ENCODE results near the gene TNFAIP8L1. TPM values are rescaled to one million over a fixed set of nuclear protein-coding genes. Genes with fewer than 3 reads are reported as not detected.

TNFAIP8L1 gene
- total and polyA plus RNA-seq, 2 experiments from 2014 or later = 13.6 to 14.3 TPM

DNA sequence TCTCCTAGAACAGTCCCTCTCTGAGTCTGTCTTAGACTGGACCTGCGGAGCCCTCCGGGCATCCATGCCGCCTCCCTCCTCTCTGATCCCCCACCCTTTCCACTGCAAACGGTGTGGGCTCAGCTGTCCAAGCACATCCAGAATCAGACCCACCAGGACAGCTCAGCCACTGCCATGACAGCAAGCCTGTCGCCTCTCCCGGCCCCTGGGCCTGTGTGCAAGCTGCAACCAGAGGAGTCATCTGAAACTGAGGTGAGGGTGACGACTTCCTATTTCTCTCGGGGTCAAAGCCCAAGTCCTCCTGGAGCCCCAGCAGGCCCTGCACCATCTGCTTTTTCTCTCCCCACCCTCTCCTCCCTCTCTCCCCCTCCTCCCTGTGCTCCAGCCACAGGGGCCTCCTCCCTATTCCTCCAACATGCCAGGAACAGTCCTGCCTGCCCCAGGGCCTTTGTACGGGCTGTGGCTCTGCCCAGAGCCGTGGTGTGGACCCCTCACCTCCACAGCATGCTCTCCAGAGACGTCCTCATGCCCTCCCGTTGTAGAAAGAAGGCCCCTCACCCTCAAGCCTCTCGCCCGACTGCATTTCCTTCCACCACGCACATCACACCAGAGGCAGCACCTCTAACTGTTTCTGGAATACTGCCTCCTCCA, 54.3 kb downstream of the TNFAIP8L1 start:
- H3K27me3 ChIP-seq = no peaks in the 10 kb centered on the region
- no peaks in the 10 kb centered on the region for H3K36me3 ChIP-seq (replicated peaks; ENCODE audit: insufficient read depth, low read depth)
- H3K79me2 ChIP-seq = no peaks in the 10 kb centered on the region
- H3K9me3 ChIP-seq (ENCODE audit: low read depth) = no peaks in the 10 kb centered on the region
- TF ChIP-seq, protein P1, sequence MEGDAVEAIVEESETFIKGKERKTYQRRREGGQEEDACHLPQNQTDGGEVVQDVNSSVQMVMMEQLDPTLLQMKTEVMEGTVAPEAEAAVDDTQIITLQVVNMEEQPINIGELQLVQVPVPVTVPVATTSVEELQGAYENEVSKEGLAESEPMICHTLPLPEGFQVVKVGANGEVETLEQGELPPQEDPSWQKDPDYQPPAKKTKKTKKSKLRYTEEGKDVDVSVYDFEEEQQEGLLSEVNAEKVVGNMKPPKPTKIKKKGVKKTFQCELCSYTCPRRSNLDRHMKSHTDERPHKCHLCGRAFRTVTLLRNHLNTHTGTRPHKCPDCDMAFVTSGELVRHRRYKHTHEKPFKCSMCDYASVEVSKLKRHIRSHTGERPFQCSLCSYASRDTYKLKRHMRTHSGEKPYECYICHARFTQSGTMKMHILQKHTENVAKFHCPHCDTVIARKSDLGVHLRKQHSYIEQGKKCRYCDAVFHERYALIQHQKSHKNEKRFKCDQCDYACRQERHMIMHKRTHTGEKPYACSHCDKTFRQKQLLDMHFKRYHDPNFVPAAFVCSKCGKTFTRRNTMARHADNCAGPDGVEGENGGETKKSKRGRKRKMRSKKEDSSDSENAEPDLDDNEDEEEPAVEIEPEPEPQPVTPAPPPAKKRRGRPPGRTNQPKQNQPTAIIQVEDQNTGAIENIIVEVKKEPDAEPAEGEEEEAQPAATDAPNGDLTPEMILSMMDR (IDR thresholded peaks at IDR 0.05; ENCODE audit: poor library complexity) = no peak
- TF ChIP-seq EZH2phosphoT487 (IDR thresholded peaks at IDR 0.05; ENCODE audit: low read depth, severe bottlenecking, unreplicated experiment) = no peak
- no peak for TF ChIP-seq EZH2 (IDR thresholded peaks at IDR 0.05; ENCODE audit: borderline replicate concordance)
- no peak for DNase-seq (ENCODE audit: low spot score)
- H3K4me2 ChIP-seq = no peak overlapping the region
- no peaks in the 10 kb centered on the region for H3K9me2 ChIP-seq (replicated peaks; ENCODE audit: insufficient read depth)
- H2AFZ ChIP-seq = no peak overlapping the region
- WGBS (ENCODE audit: low lambda C conversion rate, missing lambda C conversion rate) = 98% methylated on average over 15 of the region's 15 CpGs
- no peak overlapping the region for H3K27ac ChIP-seq
- no peaks in the 10 kb centered on the region for H4K20me1 ChIP-seq (ENCODE audit: insufficient read depth, poor library complexity, severe bottlenecking)
- no peaks in the 10 kb centered on the region for H3K4me1 ChIP-seq (ENCODE audit: insufficient read depth)
- H3K4me3 ChIP-seq = no peak overlapping the region

DNA sequence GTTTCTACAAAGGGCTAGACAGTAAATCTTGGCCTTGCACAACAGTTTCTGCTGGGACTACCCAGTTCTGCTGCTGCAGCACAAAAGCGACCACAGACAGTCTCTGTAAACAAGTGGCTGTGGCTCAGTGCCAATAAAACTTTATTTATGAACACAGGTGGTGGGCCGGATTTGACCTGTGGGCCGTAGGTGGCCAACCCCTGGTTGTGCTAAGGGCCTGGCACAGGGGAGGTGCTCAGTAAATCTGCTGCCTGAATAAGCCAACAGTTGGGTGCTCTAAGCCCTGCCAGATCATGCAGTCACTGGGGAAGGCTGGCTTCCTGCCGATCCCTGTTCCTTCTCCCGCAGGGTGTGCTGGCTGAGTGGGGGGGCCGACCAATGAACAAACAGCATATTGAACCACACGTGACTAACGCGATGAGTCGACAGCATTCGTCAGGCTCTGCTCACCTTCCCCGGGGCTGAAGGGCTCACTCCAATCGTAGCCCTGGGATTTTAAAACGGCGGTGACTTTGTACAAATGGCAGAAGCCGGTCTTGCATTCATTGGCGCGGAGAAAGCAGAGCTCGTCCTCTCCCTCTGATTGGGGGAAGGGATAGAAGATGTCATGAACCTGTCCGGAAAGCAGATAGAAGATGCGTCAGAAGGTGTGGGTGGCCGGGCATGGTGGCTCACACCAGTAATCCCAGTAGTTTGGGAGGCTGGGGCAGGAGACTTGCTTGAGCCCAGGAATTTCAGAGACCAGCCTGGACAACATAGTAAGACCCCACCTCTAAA, 55.1 kb downstream of the TNFAIP8L1 start:
- Histone ChIP-seq H3K9me3 (ENCODE audit: low read depth) (no peaks in the 10 kb centered on the region), H3K27me3 (no peaks in the 10 kb centered on the region), H3K4me3 (no peak overlapping the region), H3K27ac (no peak overlapping the region), H3K9me2 (replicated peaks; ENCODE audit: insufficient read depth) (no peaks in the 10 kb centered on the region), H3K4me1 (ENCODE audit: insufficient read depth) (no peaks in the 10 kb centered on the region), H2AFZ (no peak overlapping the region), H3K36me3 (replicated peaks; ENCODE audit: insufficient read depth, low read depth) (no peaks in the 10 kb centered on the region), H3K79me2 (no peaks in the 10 kb centered on the region), H3K4me2 (no peak overlapping the region), H4K20me1 (ENCODE audit: insufficient read depth, poor library complexity, severe bottlenecking) (no peaks in the 10 kb centered on the region)
- TF ChIP-seq EZH2phosphoT487 (IDR thresholded peaks at IDR 0.05; ENCODE audit: low read depth, severe bottlenecking, unreplicated experiment) (no peak), EZH2 (IDR thresholded peaks at IDR 0.05; ENCODE audit: borderline replicate concordance) (no peak)
- TF ChIP-seq, protein P1 (IDR thresholded peaks at IDR 0.05; ENCODE audit: poor library complexity) = no peak
- WGBS (ENCODE audit: low lambda C conversion rate, missing lambda C conversion rate) = 97% methylated on average over 22 of the region's 22 CpGs
- no peak for DNase-seq (ENCODE audit: low spot score)

DNA sequence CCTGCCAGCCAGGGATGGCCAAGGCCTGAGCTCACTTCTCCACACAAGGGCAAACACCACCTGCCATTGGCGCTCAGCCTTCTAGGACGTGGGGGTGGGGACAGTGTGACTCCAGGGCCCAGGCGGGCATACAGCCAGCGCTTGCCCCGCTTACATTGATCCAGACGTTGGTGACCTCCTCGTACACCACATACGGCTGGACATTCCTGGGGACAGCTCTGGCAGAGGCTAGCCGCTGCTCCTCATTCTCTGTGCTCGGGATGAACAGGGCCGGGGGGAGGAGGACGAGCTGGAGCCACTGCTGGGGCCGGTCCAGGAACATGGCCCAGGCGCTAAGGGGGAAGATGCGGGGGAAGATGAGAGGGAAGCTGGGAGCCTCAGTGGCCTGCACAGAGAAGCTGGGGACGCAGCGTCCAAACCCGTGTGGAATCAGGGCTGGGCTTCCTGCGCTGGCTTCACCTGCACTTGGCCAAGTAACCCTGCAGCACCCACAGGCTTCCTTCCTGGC, 56.0 kb downstream of the TNFAIP8L1 start:
- no peaks in the 10 kb centered on the region for H4K20me1 ChIP-seq (ENCODE audit: insufficient read depth, poor library complexity, severe bottlenecking)
- no peak overlapping the region for H3K4me2 ChIP-seq
- H2AFZ ChIP-seq = no peak overlapping the region
- WGBS (ENCODE audit: low lambda C conversion rate, missing lambda C conversion rate) = 97% methylated on average over 16 of the region's 19 CpGs
- no peaks in the 10 kb centered on the region for H3K4me1 ChIP-seq (ENCODE audit: insufficient read depth)
- H3K36me3 ChIP-seq (replicated peaks; ENCODE audit: insufficient read depth, low read depth) = no peaks in the 10 kb centered on the region
- H3K4me3 ChIP-seq = no peak overlapping the region
- TF ChIP-seq EZH2 (IDR thresholded peaks at IDR 0.05; ENCODE audit: borderline replicate concordance) (no peak), EZH2phosphoT487 (IDR thresholded peaks at IDR 0.05; ENCODE audit: low read depth, severe bottlenecking, unreplicated experiment) (no peak)
- TF ChIP-seq, protein P1 (IDR thresholded peaks at IDR 0.05; ENCODE audit: poor library complexity) = no peak
- no peaks in the 10 kb centered on the region for H3K79me2 ChIP-seq
- DNase-seq (ENCODE audit: low spot score) = no peak
- no peaks in the 10 kb centered on the region for H3K9me2 ChIP-seq (replicated peaks; ENCODE audit: insufficient read depth)
- H3K27me3 ChIP-seq = no peaks in the 10 kb centered on the region
- no peak overlapping the region for H3K27ac ChIP-seq
- no peaks in the 10 kb centered on the region for H3K9me3 ChIP-seq (ENCODE audit: low read depth)

All from hepatocyte (in vitro differentiated cells).